Stimulated activated CD4-positive, alpha-beta T cell treated with anti-CD3 and anti-CD28 coated beads, Interleukin-4, amount 100 ng/mL, for 4 hours (primary cell): Measurements from ENCODE around the gene PI16.

ENCODE experiments used
- DNase-seq, 2 experiments: peaks; one replicate each; pipeline ENCODE4 v3.0.0-alpha.2; 2020

The PI16 gene

GRCh38 chr6:36958775-36959554, 4.4 kb downstream of the PI16 start:
- DNase-seq = no peak

- no peak for DNase-seq
Observed at GRCh38 chr6:36959555-36960250, 5.2 kb downstream of the PI16 start.

GRCh38 chr6:36961441-36962435, 7.2 kb downstream of the PI16 start:
- no peak for DNase-seq

- DNase-seq = peak; percentile 62 to 68
Observed at GRCh38 chr6:36962874-36963273, 8.3 kb downstream of the PI16 start.

GRCh38 chr6:36963451-36964290, 9.1 kb downstream of the PI16 start:
- peak in 1 of 2 experiments; percentile 19 for DNase-seq

- DNase-seq = no peak
Observed at GRCh38 chr6:36964349-36964748, 9.8 kb downstream of the PI16 start.

- no peak for DNase-seq
Observed at GRCh38 chr6:36964908-36965307, 10.4 kb downstream of the PI16 start.

- DNase-seq = no peak
Observed at GRCh38 chr6:36967301-36967700, 12.8 kb downstream of the PI16 start.

GRCh38 chr6:36967757-36968156, 13.2 kb downstream of the PI16 start:
- no peak for DNase-seq

GRCh38 chr6:36968266-36968977, 13.9 kb downstream of the PI16 start:
- DNase-seq = no peak

- DNase-seq = no peak
Observed at GRCh38 chr6:36969240-36969691, 14.7 kb downstream of the PI16 start.

- no peak for DNase-seq
Observed at GRCh38 chr6:36969988-36970891, 15.7 kb downstream of the PI16 start.

GRCh38 chr6:36970892-36971842, 16.6 kb downstream of the PI16 start:
- no peak for DNase-seq

GRCh38 chr6:36971921-36972673, 17.6 kb downstream of the PI16 start:
- no peak for DNase-seq

- no peak for DNase-seq
Observed at GRCh38 chr6:36973190-36973589, 18.7 kb downstream of the PI16 start.

- no peak for DNase-seq
Observed at GRCh38 chr6:36973647-36974046, 19.1 kb downstream of the PI16 start.

GRCh38 chr6:36975231-36976006, 20.9 kb downstream of the PI16 start:
- no peak for DNase-seq

GRCh38 chr6:36976007-36976264, 21.4 kb downstream of the PI16 start:
- DNase-seq = no peak
